GM18505 (cell line): ENCODE measurements around the gene NPFFR1.
"Not testable (repeated sequence)": the region's sequence is repeated elsewhere in the genome, so short reads cannot be mapped to it uniquely, and the experiment has no call there.

Source experiments
- ATAC-seq: cut with Tn5 transposase; IDR thresholded peaks from one replicate; pipeline ENCODE4 v1.9.1; 2021; ENCODE audit not compliant: unreplicated experiment
- POLR2A ChIP-seq: IDR thresholded peaks from 4 replicates; pipeline ENCODE4 v1.6.1; 2011; ENCODE audit warnings: borderline replicate concordance; ENCODE audit not compliant: insufficient read depth, insufficient read length; ENCODE audit errors: extremely low read depth

Gene NPFFR1

GRCh38 chr10:70232155-70232858 is 51.5 kb downstream of the NPFFR1 start:
- no peak for ATAC-seq

DNA sequence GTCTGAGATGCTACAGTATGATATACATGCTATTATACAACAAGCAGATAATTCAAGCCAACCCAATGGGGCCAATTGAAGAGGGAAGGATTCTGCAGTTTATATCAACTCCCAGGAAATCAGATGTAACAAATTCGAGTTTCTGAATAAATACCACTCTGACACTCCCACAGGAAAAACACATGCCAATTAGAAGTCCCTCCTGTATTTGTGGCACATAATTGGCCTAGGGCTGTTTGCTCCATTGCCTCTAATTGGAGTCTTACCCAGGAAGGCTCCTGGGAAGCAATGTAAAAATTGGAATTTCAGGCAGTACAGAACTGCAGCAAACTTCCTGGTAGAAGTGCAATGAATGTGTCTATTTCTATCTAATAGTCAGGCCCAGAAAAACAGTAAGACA is 55.3 kb downstream of the NPFFR1 start:
- no peak for ATAC-seq
- no peak for TF ChIP-seq POLR2A

More at GRCh38 chr10:70232155-70232858, 51.5 kb downstream of the NPFFR1 start:
- no peak for TF ChIP-seq POLR2A

DNA sequence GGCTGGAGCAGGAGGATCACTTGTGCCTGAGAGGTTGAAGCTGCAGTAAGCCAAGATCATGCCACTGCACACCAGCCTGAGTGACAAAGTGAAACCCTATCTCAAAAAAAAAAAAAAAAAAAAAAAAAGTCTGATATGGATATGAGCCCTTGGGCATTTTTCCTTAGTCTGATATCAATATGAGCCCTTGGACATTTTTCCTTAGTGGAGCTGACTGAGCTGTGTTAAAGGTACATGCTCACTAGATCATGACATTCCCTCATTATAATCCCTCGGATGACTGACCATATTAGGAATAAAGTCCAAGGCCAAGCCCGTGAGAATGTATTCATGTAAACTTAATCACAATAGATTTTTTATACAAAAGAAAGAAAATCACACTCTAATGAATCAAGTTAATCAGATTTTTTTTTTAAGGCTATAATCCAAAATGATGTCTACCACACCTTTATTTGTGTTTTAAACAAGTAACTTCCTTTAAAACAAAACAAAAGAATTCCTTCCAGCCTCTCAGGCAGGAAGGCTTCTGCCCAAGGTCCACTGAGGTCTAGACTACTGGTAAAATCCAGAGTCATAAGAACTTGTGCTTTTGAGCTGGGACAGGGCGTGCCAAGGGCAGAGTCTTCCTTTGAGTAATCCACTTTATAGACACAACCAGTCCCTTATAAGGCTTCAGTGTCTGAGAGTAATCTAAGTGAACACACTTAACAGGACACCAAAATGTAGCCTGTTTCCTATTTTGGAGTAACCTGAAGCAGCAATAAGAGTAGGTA is 56.1 kb downstream of the NPFFR1 start:
- ATAC-seq, result no peak
- no peak for TF ChIP-seq POLR2A

DNA sequence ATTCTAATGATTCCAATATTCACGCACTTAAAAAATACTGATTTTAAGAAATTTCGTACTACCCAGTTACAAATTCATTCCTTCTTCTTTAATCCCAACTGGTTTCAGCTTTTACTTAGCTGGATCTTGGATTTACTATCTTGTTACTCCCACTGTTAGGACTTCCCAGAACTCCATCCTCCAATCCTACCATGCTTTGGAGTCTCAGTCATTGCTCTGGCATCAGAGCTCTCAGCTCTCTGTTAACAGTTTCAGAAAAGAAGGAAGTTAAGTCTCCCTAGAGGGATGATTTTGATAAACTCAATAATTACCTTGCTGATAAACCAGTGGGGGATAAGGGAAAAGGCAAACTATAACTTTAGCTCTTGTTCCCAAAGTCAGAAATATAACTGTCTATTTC is 60.1 kb downstream of the NPFFR1 start:
- TF ChIP-seq POLR2A, result no peak
- ATAC-seq, result no peak

DNA sequence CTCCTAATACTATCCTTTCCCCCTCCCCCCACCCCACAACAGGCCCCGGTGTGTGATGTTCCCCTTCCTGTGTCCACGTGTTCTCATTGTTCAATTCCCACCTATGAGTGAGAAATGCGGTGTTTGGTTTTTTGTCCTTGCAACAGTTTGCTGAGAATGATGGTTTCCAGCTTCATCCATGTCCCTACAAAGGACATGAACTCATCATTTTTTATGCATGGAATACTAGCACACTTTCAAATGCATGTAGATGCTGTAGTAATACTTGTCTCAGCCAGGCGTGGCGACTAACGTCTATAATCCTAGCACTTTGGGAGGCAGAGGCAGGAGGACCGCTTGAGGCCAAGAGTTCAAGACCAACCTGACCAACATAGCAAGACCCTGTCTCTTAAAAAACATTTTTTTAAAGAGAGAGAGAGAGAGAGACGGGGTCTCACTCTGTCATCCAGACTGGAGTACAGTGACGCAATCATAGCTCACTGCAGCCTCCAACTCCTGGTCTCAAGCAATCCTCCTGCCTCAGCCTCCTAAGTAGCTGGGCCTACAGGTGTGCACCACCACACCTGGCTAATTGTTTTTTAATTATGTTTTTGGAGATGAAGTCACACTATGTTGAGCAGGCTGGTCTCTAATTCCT is 60.9 kb downstream of the NPFFR1 start:
- not testable (repeated sequence) for ATAC-seq

DNA sequence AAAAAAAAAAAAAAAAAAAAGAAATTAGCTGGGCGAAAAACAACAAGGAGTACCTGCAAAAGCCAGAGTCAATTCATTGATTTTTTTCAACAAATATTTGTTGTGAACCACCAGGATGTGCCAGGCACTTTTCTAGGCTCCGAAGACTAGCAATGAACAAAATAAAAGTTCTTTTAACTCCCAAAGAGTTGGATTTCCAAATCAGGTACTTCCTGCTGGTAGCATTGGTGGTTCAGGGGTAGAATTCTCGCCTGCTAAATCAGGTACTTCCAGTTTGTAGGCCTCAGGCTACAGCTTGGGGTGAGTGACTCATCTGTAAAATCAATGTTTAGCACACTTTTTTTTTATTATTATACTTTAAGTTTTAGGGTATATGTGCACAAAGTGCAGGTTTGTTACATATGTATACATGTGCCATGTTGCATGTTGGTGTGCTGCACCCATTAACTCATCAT is 61.4 kb downstream of the NPFFR1 start:
- no peak for ATAC-seq
- TF ChIP-seq POLR2A, result no peak

DNA sequence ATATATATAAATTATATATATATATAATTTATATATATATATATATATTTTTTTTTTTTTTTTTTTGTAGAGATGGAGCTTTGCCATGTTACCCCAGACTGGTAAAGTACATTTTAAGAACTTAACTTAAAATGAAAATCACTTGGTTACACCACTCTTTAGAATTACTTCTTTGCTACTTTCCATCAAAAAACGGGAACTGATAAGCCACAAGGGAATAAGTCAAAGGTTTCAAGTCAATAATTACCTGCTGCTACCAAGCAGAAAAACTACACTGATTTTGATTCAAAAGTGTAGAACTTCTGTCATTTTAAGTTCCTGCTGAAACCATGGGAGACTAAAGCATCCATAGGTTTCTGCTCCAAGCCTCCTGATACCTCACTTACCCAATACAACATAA is 62.8 kb downstream of the NPFFR1 start:
- ATAC-seq, result no peak
- TF ChIP-seq POLR2A, result no peak

DNA sequence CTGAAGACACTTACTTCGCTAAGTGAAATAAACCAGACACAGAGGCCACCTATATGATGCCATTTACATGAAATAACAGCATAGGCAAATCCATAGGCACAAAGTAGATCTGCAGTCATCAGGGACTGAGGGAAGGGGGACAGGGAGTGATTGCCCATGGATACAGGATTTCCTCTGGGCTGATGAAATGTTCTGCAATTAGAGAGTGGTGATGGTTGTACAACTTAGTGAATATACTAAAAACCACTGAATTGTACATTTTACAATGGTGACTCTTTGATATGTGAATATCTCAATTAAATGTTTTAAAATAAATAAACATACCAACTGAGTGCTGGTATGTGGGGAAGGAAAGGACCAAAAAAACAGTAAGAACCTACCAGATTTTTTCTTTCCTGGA is 70.9 kb downstream of the NPFFR1 start:
- TF ChIP-seq POLR2A, result no peak
- no peak for ATAC-seq

GRCh38 chr10:70212277-70212676 is 71.5 kb downstream of the NPFFR1 start:
- no peak for ATAC-seq

DNA sequence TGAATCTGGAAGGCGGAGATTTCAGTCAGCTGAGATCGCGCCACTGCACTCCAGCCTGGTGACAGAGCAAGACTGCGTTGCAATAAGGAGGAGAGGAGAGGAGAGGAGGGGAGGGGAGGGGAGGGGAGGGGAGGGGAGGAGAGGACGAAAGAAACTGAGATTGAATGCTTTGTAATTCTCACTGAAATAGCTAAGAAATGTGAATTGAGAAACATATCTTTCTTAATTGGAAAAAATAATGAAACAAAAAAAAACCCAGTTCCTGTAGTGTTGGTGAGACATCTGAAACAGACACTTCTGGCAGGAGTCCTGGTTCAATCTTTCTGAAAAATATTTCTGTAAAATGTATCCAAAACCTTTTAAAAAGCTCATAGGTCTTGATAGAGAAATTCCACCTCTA is 77.0 kb downstream of the NPFFR1 start:
- ATAC-seq, result no peak
- no peak for TF ChIP-seq POLR2A

More at GRCh38 chr10:70212277-70212676, 71.5 kb downstream of the NPFFR1 start:
- no peak for TF ChIP-seq POLR2A

- no peak for ATAC-seq
- no peak for TF ChIP-seq POLR2A
Measured at GRCh38 chr10:70201105-70201504, 82.7 kb downstream of the NPFFR1 start.

DNA sequence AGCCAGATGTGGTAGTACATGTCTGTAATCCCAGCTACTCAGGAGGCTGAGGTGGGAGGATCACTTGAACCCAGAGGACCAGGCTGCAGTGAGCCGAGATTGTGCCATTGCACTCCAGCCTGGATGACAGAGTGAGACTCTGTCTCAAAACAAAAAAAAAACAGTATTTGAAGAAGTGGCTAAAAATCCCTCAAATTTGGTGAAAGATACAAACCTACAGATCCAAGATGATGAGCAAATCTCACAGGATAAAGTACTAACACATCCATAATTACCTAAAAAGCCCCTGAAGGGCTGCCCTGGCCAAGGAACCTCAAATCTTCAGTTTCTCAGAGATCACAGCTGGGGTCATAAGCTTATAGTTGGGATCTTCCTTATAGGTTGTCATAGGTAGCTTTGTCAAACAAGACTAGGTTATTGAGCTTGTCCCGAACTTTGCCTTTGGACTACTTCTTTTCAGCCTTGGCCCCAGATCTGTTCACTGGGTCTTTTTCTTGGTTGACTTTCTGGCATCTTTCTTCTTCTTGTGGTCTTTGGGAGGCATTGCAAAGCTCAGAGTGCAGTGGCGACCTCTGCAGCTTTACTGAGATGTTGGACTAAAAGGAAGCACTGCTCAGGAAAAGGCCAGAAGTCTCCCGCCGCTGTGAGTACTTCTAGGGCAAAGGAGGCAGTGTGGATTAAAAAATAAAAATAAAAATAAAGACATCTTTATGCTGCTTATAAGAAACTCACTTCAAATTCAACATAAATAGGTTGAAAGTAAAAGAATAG is 84.9 kb downstream of the NPFFR1 start:
- TF ChIP-seq POLR2A, result no peak
- no peak for ATAC-seq
